Adrenal gland (tissue), 12 donors: ENCODE measurements around the gene GID4. TPM values are rescaled to one million over a fixed set of nuclear protein-coding genes. Genes with fewer than 3 reads are reported as not detected.

Source experiments
- DNase-seq, 7 donors: peaks; one replicate each; pipeline ENCODE4 v3.0.0-alpha.2; 2019 to 2020
- H3K27ac ChIP-seq, 5 donors: fragments of 200-600 bp; sonication (generic) in 4 of 5; 1 replicate in 3 of 5; 2 replicates in 2 of 5; pipeline versions ENCODE4 v1.5.1 to v1.8.0; 2016 to 2020; ENCODE audit warnings: mild to moderate bottlenecking in 1 of 5
- H3K27me3 ChIP-seq: fragments of 200-600 bp; 2 replicates; pipeline ENCODE4 v1.8.0; 2021
- H3K36me3 ChIP-seq, 2 donors: fragments of 200-600 bp; replicated peaks in 1 of 2; 1 replicate in 1 of 2; 2 replicates in 1 of 2; pipeline versions ENCODE4 v1.5.1 to v1.8.0; 2018 to 2022
- H3K4me1 ChIP-seq, 2 donors: fragments of 200-600 bp; replicated peaks in 1 of 2; 1 replicate in 1 of 2; 2 replicates in 1 of 2; pipeline versions ENCODE4 v1.5.1 to v1.8.0; 2018 to 2021
- H3K4me3 ChIP-seq, 4 donors: fragments of 200-600 bp; sonication (generic) in 3 of 4; one replicate each; pipeline ENCODE4 v1.5.1; 2016 to 2018
- H3K9me3 ChIP-seq, 3 donors: fragments of 200-600 bp; sonication (generic) in 1 of 3; replicated peaks in 1 of 3; 1 replicate in 2 of 3; 2 replicates in 1 of 3; pipeline versions ENCODE4 v1.5.1 to v1.8.0; 2016 to 2021
- CTCF ChIP-seq, 6 experiments: fragments of 450-650 bp in 4 of 6; fragments of 200-600 bp in 2 of 6; sonication (generic) in 1 of 6; IDR thresholded peaks; 1 replicate in 5 of 6; 2 replicates in 1 of 6; pipeline versions ENCODE4 v1.5.1 to v1.8.0; 2016 to 2021; ENCODE audit warnings: antibody characterized with exemption in 6 of 6, mild to moderate bottlenecking in 2 of 6, moderate library complexity in 1 of 6
- POLR2A ChIP-seq, 2 donors: fragments of 450-650 bp; IDR thresholded peaks; one replicate each; pipeline ENCODE4 v1.6.1; 2017; ENCODE audit warnings: antibody characterized with exemption in 2 of 2, mild to moderate bottlenecking in 2 of 2, moderate library complexity in 1 of 2
- WGBS, 4 donors: extraction: QIAGEN DNeasy Blood & Tissue Kit in 2 of 4; methylation state at CpG; one replicate each; pipeline versions ENCODE4 v1.1.5 to v1.1.7; 2013 to 2017; 5-methylcytosine and 5-hydroxymethylcytosine counted together
- intact Hi-C, 2 donors: fragments of 100-400 bp; cut with DNase I; formaldehyde crosslinking; loops; one replicate each; pipeline versions ENCODE4 v1.14.1 to v1.15.0; 2022 to 2023
- polyA plus RNA-seq, 3 donors: library from polyadenylated mRNA; stranded (reverse); fragments of 200-250 nt in 2 of 3; fragments of 350-450 nt in 1 of 3; fragmentation: Illumina TruSeq in 1 of 3; extraction: RNeasy Lipid Tissue Mini Kit (QIAGEN cat#74804) in 1 of 3; gene quantifications; one replicate each; pipeline ENCODE4 v1.2.3, GENCODE V29; 2013 to 2014
- total RNA-seq, 9 donors: library from RNA; depleted of rRNA in 4 of 9; stranded (reverse); fragments of >200 nt in 4 of 9; fragments of 120-200 nt in 1 of 9; fragmentation: NEBNext Ultra II Directional in 1 of 9; extraction: Animal tissue kit (Norgen Biotek cat#: 25700) in 1 of 9; gene quantifications; one replicate each; pipeline versions ENCODE4 v1.1.0 to v1.2.4, GENCODE V29; 2013 to 2023
- donor health status: healthy with polysubstance abuse.
- donor health status: Bipolar disorder and iron deficiency.
- donor health status: DM: yes; HTN: yes; CAD: no.
- donor health status: DM: no; HTN: no; CAD: no.
- donor health status: DM: no; HTN: no; CAD: no.
- donor health status: DM: yes; HTN: yes; CAD: no.

Gene GID4
- total and polyA plus RNA-seq, 12 donors: 4.2 to 16.7 (median 9.7) TPM

GRCh38 chr17:18035704-18036103, 3.5 kb upstream of the GID4 start:
- Histone ChIP-seq H3K36me3 (no peaks in the 10 kb centered on the region), H3K27ac (no peak overlapping the region), H3K27me3 (no peaks in the 10 kb centered on the region), H3K9me3 (no peaks in the 10 kb centered on the region), H3K4me3 (no peak overlapping the region), H3K4me1 (peaks cover 16 to 23% of the 10 kb centered on the region in 2 donors)
- TF ChIP-seq CTCF (IDR thresholded peaks at IDR 0.05): no peak
- TF ChIP-seq POLR2A (IDR thresholded peaks at IDR 0.05): no peak
- no peak for DNase-seq
- 68 to 85% (median 77%) methylated on average over 2 of the region's 2 CpGs for WGBS, 4 donors
- intact Hi-C loops: loop anchor here (5.0 to 10.0 kb wide), 5 partner anchors 51 to 353 kb away; partner anchors contain the start of gene RAI1 (in 2 of the 2)

- 67 to 74% (median 71%) methylated on average over 6 of the region's 6 CpGs for WGBS, 4 donors
- DNase-seq: no peak
- H3K4me3 ChIP-seq: no peak overlapping the region
- TF ChIP-seq CTCF (IDR thresholded peaks at IDR 0.05): no peak
- TF ChIP-seq POLR2A (IDR thresholded peaks at IDR 0.05): no peak
- intact Hi-C loops: loop anchor here (5.0 to 10.0 kb wide), 5 partner anchors 53 to 355 kb away; partner anchors contain the start of gene RAI1 (in 2 of the 2)
- H3K27ac ChIP-seq: no peak overlapping the region
- H3K4me1 ChIP-seq: peaks cover 21 to 38% of the 10 kb centered on the region in 2 donors
- no peaks in the 10 kb centered on the region for H3K9me3 ChIP-seq
- no peaks in the 10 kb centered on the region for H3K36me3 ChIP-seq
- H3K27me3 ChIP-seq: no peaks in the 10 kb centered on the region
Measured at GRCh38 chr17:18037486-18037885, 1.7 kb upstream of the GID4 start.

GRCh38 chr17:18038149-18038850, 908 bp upstream of the GID4 start:
- H3K27ac ChIP-seq: peak overlapping the region in 3 of 5 donors; percentile 55 to 80 (median 72)
- H3K36me3 ChIP-seq: no peaks in the 10 kb centered on the region
- WGBS, 4 donors: 4 to 9% (median 6%) methylated on average over 11 to 13 of the region's 13 CpGs
- TF ChIP-seq CTCF (IDR thresholded peaks at IDR 0.05) (no peak), POLR2A (IDR thresholded peaks at IDR 0.05) (no peak)
- H3K4me1 ChIP-seq: peaks cover 23 to 45% of the 10 kb centered on the region in 2 donors
- no peaks in the 10 kb centered on the region for H3K9me3 ChIP-seq
- H3K27me3 ChIP-seq: no peaks in the 10 kb centered on the region
- peak overlapping the region in 3 of 4 donors; percentile 38 to 98 (median 57) for H3K4me3 ChIP-seq
- intact Hi-C loops: loop anchor here (5.0 to 10.0 kb wide), 5 partner anchors 53 to 356 kb away; partner anchors contain the start of gene RAI1 (in 2 of the 2)
- DNase-seq: no peak

GRCh38 chr17:18039535-18040260, 490 bp downstream of the GID4 start:
- TF ChIP-seq CTCF (IDR thresholded peaks at IDR 0.05) (no peak), POLR2A (IDR thresholded peaks at IDR 0.05) (no peak)
- Histone ChIP-seq H3K4me1 (peaks cover 27 to 58% of the 10 kb centered on the region in 2 donors), H3K27ac (peak overlapping the region in 3 of 5 donors; percentile 55 to 82 (median 72)), H3K27me3 (no peaks in the 10 kb centered on the region), H3K36me3 (no peaks in the 10 kb centered on the region), H3K9me3 (no peaks in the 10 kb centered on the region), H3K4me3 (peak overlapping the region; percentile 43 to 98 (median 56))
- intact Hi-C loops: loop anchor here (5.0 to 10.0 kb wide), 5 partner anchors 55 to 357 kb away; partner anchors contain the start of gene RAI1 (in 2 of the 2)
- DNase-seq: peak in 3 of 7 donors; percentile 44 to 49 (median 46)
- WGBS, 4 donors: 0 to 1% (median 1%) methylated on average over 13 to 81 of the region's 81 CpGs
